Esophagus squamous epithelium (tissue), 4 donors: Measurements from ENCODE around the gene PIM1.

ENCODE experiments used
- POLR2A ChIP-seq, 4 donors: fragments of 450-650 bp; IDR thresholded peaks; one replicate each; pipeline ENCODE4 v1.6.1; 2017; ENCODE audit warnings: antibody characterized with exemption in 4 of 4, mild to moderate bottlenecking in 4 of 4, moderate library complexity in 3 of 4
- TF ChIP-seq, protein P1 (sequence below), 6 experiments: fragments of 450-650 bp in 4 of 6; fragments of 200-600 bp in 2 of 6; sonication (generic) in 2 of 6; IDR thresholded peaks; one replicate each; pipeline ENCODE4 v1.5.1; 2016 to 2019; ENCODE audit warnings: antibody characterized with exemption in 6 of 6, mild to moderate bottlenecking in 4 of 6, moderate library complexity in 4 of 6

DNA sequence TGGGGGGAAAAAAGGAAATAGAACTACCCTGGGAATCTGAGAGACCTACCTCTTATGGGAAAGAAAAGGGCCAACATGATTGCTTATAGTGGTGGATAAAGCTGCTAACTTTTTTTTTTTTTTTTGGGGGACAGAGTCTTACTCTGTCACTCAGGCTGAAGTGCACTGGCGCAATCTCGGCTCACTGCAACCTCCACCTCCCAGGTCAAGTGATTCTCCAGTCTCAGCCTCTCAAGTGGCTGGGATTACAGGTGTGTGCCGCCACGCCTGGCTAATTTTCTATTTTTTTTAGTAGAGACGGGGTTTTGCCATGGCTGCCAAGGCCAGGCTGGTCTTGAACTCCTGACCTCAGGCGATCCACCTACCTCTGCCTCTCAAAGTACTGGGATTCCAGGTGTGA, 48.1 kb downstream of the PIM1 start:
- TF ChIP-seq, protein P1, sequence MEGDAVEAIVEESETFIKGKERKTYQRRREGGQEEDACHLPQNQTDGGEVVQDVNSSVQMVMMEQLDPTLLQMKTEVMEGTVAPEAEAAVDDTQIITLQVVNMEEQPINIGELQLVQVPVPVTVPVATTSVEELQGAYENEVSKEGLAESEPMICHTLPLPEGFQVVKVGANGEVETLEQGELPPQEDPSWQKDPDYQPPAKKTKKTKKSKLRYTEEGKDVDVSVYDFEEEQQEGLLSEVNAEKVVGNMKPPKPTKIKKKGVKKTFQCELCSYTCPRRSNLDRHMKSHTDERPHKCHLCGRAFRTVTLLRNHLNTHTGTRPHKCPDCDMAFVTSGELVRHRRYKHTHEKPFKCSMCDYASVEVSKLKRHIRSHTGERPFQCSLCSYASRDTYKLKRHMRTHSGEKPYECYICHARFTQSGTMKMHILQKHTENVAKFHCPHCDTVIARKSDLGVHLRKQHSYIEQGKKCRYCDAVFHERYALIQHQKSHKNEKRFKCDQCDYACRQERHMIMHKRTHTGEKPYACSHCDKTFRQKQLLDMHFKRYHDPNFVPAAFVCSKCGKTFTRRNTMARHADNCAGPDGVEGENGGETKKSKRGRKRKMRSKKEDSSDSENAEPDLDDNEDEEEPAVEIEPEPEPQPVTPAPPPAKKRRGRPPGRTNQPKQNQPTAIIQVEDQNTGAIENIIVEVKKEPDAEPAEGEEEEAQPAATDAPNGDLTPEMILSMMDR (IDR thresholded peaks at IDR 0.05): no peak
- TF ChIP-seq POLR2A (IDR thresholded peaks at IDR 0.05): no peak
